GM21529 (cell line): ENCODE data around the gene NEUROD2.

ENCODE experiments used
- ATAC-seq: cut with Tn5 transposase; IDR thresholded peaks from one replicate; pipeline ENCODE4 v1.9.1; 2021; ENCODE audit not compliant: unreplicated experiment

NEUROD2 gene

GRCh38 chr17:39581759-39582085 is 26.0 kb downstream of the NEUROD2 start:
- no peak for ATAC-seq

GRCh38 chr17:39581071-39581758 is 26.5 kb downstream of the NEUROD2 start:
- no peak for ATAC-seq

DNA sequence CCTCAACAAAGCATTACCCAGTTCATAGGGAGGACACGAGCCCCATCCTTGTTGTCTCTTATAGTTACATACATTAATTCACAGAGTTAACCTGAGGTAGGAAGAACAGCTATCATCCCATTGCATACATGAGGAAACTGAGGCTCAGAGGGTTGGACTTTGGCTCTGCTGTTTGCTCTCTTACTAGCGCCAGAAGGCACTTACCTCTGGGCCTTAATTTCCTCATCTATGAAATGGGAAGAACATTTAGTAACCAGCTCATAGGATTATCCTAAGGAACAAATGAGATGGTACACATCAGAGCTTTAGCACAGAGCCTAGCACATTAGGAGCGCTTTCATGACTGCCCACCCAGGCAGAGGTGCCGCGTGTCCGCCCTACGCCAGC is 27.6 kb downstream of the NEUROD2 start:
- ATAC-seq = no peak

GRCh38 chr17:39579318-39580081 is 28.2 kb downstream of the NEUROD2 start:
- ATAC-seq = no peak

DNA sequence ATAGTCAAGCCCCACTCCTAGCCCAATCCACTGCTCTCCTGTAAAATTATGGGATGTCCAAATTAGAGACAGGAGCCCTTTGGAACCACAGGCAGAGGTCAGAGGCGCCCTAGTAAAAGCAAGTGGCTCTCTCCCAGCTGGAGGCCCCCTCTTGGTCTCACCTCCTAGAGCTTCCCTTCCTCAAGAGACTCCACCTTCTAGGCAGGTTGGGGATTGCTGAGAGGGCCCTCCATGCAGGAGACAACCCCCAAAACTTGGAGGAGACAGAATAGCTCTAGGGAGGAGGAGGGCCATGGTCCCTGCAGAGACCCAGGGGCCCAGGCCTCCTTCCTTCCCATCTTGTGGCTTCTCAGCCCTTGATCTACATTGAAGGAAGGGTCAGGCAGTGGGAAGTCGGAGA is 29.4 kb downstream of the NEUROD2 start:
- ATAC-seq = no peak

- ATAC-seq = no peak
Measured at GRCh38 chr17:39576187-39576586, 31.5 kb downstream of the NEUROD2 start.

DNA sequence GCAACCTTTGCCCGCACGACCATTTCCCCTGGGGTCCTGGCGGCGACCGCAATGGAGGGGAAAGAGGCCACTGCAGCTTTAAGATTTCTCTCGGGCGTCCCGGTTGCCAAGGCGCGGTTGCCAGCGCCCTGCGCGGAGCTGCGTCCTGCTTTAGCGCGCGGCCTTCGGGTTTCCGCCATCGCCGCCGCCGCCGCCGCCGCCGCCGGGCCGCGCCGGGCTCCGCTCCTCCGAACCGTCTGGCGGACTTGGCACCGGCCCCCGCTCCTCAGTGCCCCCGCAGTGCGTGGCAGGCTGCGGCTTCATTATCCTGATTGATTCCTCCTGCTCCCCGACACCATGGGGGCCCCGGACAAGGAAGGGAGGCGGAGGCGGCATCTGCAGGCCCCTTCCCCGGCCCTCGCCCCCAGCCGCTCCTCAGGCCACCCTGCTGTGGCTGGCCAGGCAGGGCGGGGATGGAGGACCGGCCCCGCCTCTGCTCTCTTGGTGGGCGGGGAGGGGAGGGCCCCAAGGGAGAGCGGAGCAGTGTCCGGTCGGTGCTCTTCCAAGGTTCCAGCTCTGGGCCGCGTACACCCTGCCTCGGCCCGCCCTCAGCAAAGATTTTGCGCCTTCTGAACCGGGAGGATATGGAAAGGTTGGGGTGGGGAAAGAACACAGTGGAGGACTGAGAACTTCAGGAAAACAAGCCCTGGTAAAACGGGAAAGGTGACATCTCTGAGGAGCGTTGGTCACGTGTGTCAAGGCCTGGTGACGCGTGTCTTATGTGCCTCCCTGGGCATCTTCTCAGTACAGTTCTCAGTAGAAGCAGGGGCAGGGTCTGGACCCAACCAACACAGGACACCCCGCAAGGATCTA is 34.0 kb downstream of the NEUROD2 start:
- no peak for ATAC-seq

GRCh38 chr17:39572121-39572520 is 35.6 kb downstream of the NEUROD2 start:
- no peak for ATAC-seq

- ATAC-seq = no peak
Measured at GRCh38 chr17:39569126-39569525, 38.6 kb downstream of the NEUROD2 start.

DNA sequence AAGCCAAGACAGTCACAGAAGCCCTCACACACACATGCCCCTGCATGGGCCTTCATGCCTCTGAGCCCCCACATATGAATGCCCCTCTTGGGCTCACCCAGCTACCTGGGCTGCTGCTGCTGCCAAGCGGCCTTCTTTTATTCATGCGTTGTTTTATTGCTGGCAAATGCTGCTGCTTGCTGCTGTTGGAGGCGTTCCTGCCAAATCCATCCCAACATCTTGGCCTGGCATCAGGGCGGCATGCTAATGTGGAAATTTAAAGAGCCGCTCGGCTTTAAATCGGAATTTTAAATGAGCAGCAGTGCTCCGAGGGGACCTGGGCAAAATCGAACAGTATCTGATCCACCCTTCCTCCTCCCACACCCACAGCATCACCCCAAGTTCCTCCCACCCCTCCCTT is 39.0 kb downstream of the NEUROD2 start:
- ATAC-seq = no peak

DNA sequence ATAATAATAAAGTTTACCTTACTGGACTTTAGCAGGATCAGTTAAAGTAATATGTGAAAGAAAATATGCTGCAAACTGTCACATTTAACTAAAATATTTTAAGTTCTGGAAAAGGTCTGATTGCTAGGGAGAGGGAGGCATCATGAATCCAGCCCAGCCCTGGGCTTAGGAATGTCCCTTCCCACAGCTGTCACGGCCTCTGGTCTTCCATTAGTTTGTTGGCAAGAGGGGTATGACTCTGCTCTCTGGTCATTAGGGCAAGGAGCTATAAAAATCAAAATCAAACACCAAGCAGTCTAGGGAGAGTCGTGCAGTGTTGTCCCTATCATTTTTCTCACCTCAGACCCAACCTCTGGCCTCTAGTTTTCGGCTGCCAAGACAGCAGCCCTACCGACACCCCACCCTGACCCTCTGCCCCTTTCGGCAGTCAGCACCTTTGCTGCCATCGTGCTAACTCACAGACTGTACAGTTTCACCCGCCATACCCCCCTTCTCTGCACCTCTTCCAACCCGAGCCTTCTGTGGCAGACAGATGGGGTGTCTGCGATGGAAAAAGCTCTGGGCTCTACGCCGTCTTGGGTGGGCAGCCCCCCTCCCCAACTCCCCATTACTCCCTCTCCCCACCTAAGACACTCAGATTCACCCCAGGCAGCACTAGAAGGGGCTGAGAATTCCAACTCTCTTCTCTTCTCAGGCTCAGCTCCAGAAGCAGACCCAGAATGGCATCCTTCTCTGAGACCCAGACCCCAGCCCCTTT is 41.4 kb downstream of the NEUROD2 start:
- no peak for ATAC-seq

GRCh38 chr17:39564211-39564848 is 43.4 kb downstream of the NEUROD2 start:
- no peak for ATAC-seq

DNA sequence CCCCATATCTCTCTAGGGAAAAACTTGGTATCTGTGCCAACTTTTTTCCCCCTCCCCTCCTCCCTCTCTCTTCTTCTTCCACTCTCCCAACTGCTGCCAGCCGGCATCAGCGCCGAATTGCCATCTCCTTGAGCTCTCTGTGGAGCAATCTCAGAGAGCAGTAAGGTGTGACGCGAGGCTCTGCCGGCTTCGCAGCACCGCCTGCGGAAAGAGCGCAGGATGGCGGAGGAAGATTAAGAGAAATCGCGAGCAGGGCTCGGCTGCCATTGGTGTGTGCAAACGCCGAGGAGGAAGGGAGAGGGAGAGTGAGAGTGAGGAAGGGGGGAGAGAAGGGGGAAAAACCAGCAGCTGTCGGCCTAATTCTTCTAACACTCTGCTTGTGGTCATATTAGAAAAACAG is 44.2 kb downstream of the NEUROD2 start:
- ATAC-seq = no peak

GRCh38 chr17:39562976-39563375 is 44.7 kb downstream of the NEUROD2 start:
- ATAC-seq = no peak

GRCh38 chr17:39562395-39562794 is 45.3 kb downstream of the NEUROD2 start:
- no peak for ATAC-seq

DNA sequence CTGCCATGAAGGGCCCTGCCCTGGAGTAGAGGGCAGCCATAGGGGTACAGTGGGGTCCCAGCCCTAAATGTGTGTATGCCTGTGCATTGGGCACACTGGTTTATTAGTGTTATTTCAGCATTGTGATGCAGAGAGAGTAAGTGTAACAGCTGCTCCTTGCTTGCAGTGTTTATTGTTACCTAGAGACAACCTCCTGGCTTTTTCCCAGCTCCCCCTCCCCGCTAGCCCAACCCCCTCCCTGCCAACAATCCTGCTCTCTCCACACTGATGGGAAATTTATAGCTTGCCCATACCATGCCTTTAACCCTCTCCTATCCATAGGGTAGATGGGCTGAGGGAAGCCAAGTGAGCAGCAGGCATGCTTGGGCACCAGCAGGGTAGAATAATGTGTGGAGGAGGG is 51.3 kb downstream of the NEUROD2 start:
- no peak for ATAC-seq

GRCh38 chr17:39555368-39555767 is 52.4 kb downstream of the NEUROD2 start:
- no peak for ATAC-seq
